Nephron progenitor cell (in vitro differentiated cells): Measurements from ENCODE around the gene ADGRA1.
A peak's percentile ranks its signal among the peaks of the same experiment; 100 is the strongest.

Experiments
- DNase-seq: peaks from one replicate; pipeline ENCODE4 v3.0.0; 2021
- H3K27ac Mint-ChIP-seq: 2 replicates; pipeline ENCODE4 v1.8.0; 2021; ENCODE audit warnings: mild to moderate bottlenecking, moderate library complexity, mixed read lengths
- H3K27me3 Mint-ChIP-seq: 2 replicates; pipeline ENCODE4 v1.8.0; 2021; ENCODE audit warnings: mild to moderate bottlenecking, low read depth, mixed read lengths; ENCODE audit not compliant: poor library complexity
- H3K36me3 Mint-ChIP-seq: 2 replicates; pipeline ENCODE4 v1.8.0; 2021; ENCODE audit warnings: low read depth, mixed read lengths
- H3K4me1 Mint-ChIP-seq: 2 replicates; pipeline ENCODE4 v1.8.0; 2021; ENCODE audit warnings: mixed read lengths
- H3K4me3 Mint-ChIP-seq: 2 replicates; pipeline ENCODE4 v1.8.0; 2021; ENCODE audit warnings: mild to moderate bottlenecking, moderate library complexity, mixed read lengths
- H3K9me3 Mint-ChIP-seq: 2 replicates; pipeline ENCODE4 v1.8.0; 2021; ENCODE audit warnings: mild to moderate bottlenecking, moderate library complexity, mixed read lengths
- TF ChIP-seq, protein P1 (sequence below): fragments of 200-600 bp; sonication (generic); IDR thresholded peaks from 2 replicates; pipeline ENCODE4 v1.5.0; 2021; ENCODE audit warnings: antibody characterized with exemption

Gene ADGRA1

GRCh38 chr10:133045556-133046389 lies 42.0 kb upstream of the ADGRA1 start:
- peak; percentile 36 for DNase-seq
- no peaks in the 10 kb centered on the region for H3K36me3 Mint-ChIP-seq
- H3K9me3 Mint-ChIP-seq, result no peaks in the 10 kb centered on the region
- H3K4me1 Mint-ChIP-seq, result peaks cover 44% of the 10 kb centered on the region
- TF ChIP-seq, protein P1, sequence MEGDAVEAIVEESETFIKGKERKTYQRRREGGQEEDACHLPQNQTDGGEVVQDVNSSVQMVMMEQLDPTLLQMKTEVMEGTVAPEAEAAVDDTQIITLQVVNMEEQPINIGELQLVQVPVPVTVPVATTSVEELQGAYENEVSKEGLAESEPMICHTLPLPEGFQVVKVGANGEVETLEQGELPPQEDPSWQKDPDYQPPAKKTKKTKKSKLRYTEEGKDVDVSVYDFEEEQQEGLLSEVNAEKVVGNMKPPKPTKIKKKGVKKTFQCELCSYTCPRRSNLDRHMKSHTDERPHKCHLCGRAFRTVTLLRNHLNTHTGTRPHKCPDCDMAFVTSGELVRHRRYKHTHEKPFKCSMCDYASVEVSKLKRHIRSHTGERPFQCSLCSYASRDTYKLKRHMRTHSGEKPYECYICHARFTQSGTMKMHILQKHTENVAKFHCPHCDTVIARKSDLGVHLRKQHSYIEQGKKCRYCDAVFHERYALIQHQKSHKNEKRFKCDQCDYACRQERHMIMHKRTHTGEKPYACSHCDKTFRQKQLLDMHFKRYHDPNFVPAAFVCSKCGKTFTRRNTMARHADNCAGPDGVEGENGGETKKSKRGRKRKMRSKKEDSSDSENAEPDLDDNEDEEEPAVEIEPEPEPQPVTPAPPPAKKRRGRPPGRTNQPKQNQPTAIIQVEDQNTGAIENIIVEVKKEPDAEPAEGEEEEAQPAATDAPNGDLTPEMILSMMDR, result no peak
- H3K4me3 Mint-ChIP-seq, result peak overlapping the region; percentile 20
- peak overlapping the region; percentile 50 for H3K27ac Mint-ChIP-seq
- H3K27me3 Mint-ChIP-seq, result no peaks in the 10 kb centered on the region

- Mint-ChIP-seq H3K4me1 (peaks cover 47% of the 10 kb centered on the region), H3K4me3 (no peak overlapping the region), H3K27ac (peak overlapping the region; percentile 50), H3K27me3 (peaks cover 3% of the 10 kb centered on the region), H3K9me3 (no peaks in the 10 kb centered on the region), H3K36me3 (no peaks in the 10 kb centered on the region)
- no peak for DNase-seq
- TF ChIP-seq, protein P1, result no peak
Measured at GRCh38 chr10:133046390-133046765, 41.3 kb upstream of the ADGRA1 start.

DNA sequence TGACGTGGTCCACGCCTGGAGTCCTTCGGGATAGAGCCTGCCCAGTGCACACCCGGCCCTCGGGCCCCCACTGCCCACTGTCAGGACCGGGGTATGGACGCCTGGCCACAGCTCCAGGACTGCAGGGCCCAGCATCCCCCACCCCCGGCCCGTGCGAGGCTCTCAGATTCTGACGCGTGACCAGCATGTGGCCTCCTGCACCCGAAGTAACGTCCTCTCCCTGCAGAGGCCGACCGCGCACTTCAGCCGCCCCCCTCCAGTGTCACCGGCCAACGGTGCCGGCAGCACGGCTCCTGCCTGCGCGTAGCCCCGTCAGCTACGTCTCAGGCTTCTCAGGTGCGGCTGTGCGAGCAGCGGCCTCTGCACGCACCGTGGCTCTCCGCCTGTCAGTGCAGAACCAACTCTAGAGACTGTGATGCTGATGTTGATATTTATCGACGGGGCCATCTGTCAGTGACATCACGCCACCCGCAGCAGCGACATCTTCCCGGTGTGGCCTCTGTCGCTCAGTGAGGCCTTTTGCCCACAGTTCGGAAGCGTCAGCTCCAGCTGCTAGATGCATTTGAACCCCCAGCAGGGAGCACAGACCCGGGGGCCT lies 40.1 kb upstream of the ADGRA1 start:
- H3K27ac Mint-ChIP-seq, result no peak overlapping the region
- no peaks in the 10 kb centered on the region for H3K36me3 Mint-ChIP-seq
- no peak overlapping the region for H3K4me3 Mint-ChIP-seq
- no peaks in the 10 kb centered on the region for H3K9me3 Mint-ChIP-seq
- DNase-seq, result no peak
- TF ChIP-seq, protein P1, result no peak
- peaks cover 49% of the 10 kb centered on the region for H3K4me1 Mint-ChIP-seq
- peaks cover 4% of the 10 kb centered on the region for H3K27me3 Mint-ChIP-seq

GRCh38 chr10:133048266-133048665 lies 39.5 kb upstream of the ADGRA1 start:
- TF ChIP-seq, protein P1, result no peak
- peaks cover 4% of the 10 kb centered on the region for H3K27me3 Mint-ChIP-seq
- no peak overlapping the region for H3K27ac Mint-ChIP-seq
- H3K36me3 Mint-ChIP-seq, result no peaks in the 10 kb centered on the region
- no peaks in the 10 kb centered on the region for H3K9me3 Mint-ChIP-seq
- DNase-seq, result no peak
- H3K4me1 Mint-ChIP-seq, result peaks cover 45% of the 10 kb centered on the region
- H3K4me3 Mint-ChIP-seq, result peak overlapping the region; percentile 8

GRCh38 chr10:133048926-133049325 lies 38.8 kb upstream of the ADGRA1 start:
- Mint-ChIP-seq H3K27ac (no peak overlapping the region), H3K4me3 (no peak overlapping the region), H3K27me3 (peaks cover 4% of the 10 kb centered on the region), H3K4me1 (peaks cover 45% of the 10 kb centered on the region), H3K9me3 (no peaks in the 10 kb centered on the region), H3K36me3 (no peaks in the 10 kb centered on the region)
- no peak for DNase-seq
- TF ChIP-seq, protein P1, result no peak
